Endothelial cell of umbilical vein (primary cell): Measurements from ENCODE around the gene ATCAY. TPM values are rescaled to one million over a fixed set of nuclear protein-coding genes. Genes with fewer than 3 reads are reported as not detected.

ENCODE experiments used
- BruUV-seq: library from RNA; stranded (reverse); fragments of 400-500 nt; replicated peaks from 2 replicates; lab custom pipeline; 2021; lab: Mats Ljungman, UMichigan
- CTCF ChIA-PET: fragments of 300-600, 350-600 bp; sonication (Branson Sonifier 250); formaldehyde crosslinking; loops from one replicate; lab custom pipeline; 2021; ENCODE audit warnings: antibody characterized with exemption, inconsistent platforms; lab: Charles Lee
- POLR2A ChIA-PET: fragments of 300-600, 350-600 bp; sonication (Branson Sonifier 250); formaldehyde crosslinking; loops from one replicate; lab custom pipeline; 2021; ENCODE audit warnings: antibody characterized with exemption, inconsistent platforms; lab: Charles Lee
- DNase-seq: peaks from one replicate; pipeline ENCODE4 v3.0.0-alpha.2; 2011; ENCODE audit warnings: low read depth, low spot score
- FAIRE-seq: peaks from 2 replicates; lab custom pipeline; 2011; peaks lifted over from hg19 to GRCh38; lab: Jason Lieb, UNC
- H2AFZ ChIP-seq: 2 replicates; pipeline ENCODE4 v1.6.0; 2012; ENCODE audit warnings: low read depth, low read length, control low read depth, inconsistent platforms
- H3K27ac ChIP-seq: 2 replicates; pipeline ENCODE4 v1.5.1; 2011; ENCODE audit warnings: low read depth, mild to moderate bottlenecking, control low read depth, low read length, moderate library complexity; ENCODE audit not compliant: insufficient read depth
- H3K27me3 ChIP-seq, 2 experiments: 2 replicates each; pipeline versions ENCODE4 v1.6.0 to v1.6.1; 2011; ENCODE audit warnings: low read length in 2 of 2, mixed read lengths in 1 of 2; ENCODE audit not compliant: control insufficient read depth in 2 of 2, insufficient read depth in 2 of 2
- H3K36me3 ChIP-seq, 2 experiments: 2 replicates in 1 of 2; 3 replicates in 1 of 2; pipeline ENCODE4 v1.5.1; 2011; ENCODE audit warnings: low read length in 2 of 2, mild to moderate bottlenecking in 1 of 2, moderate library complexity in 1 of 2; ENCODE audit not compliant: control insufficient read depth in 2 of 2, insufficient read depth in 2 of 2; ENCODE audit errors: extremely low read depth in 1 of 2
- H3K4me1 ChIP-seq: 3 replicates; pipeline ENCODE4 v1.5.1; 2011; ENCODE audit warnings: mild to moderate bottlenecking, low read length; ENCODE audit not compliant: control insufficient read depth, insufficient read depth; ENCODE audit errors: extremely low read depth
- H3K4me2 ChIP-seq: 2 replicates; pipeline ENCODE4 v1.6.1; 2011; ENCODE audit warnings: low read length, control low read depth, mixed read lengths; ENCODE audit not compliant: insufficient read depth
- H3K4me3 ChIP-seq, 3 experiments: fragments of 200-600 bp in 1 of 3; sonication (generic), shearing (Covaris generic) in 1 of 3; replicated peaks in 1 of 3; 2 replicates each; pipeline ENCODE4 v1.5.1; 2011 to 2016; ENCODE audit warnings: control low read depth in 3 of 3, low read length in 3 of 3, mild to moderate bottlenecking in 2 of 3, inconsistent platforms in 1 of 3, low read depth in 1 of 3, moderate library complexity in 1 of 3; ENCODE audit not compliant: insufficient read depth in 1 of 3
- H3K79me2 ChIP-seq: 2 replicates; pipeline ENCODE4 v1.6.0; 2012; ENCODE audit warnings: low read length, inconsistent platforms; ENCODE audit not compliant: control insufficient read depth, insufficient read depth
- H3K9ac ChIP-seq: replicated peaks from 2 replicates; pipeline ENCODE3; 2011; ENCODE audit warnings: low read length, control low read depth; ENCODE audit not compliant: insufficient read depth; ENCODE audit errors: extremely low read depth
- H3K9me1 ChIP-seq: replicated peaks from 3 replicates; pipeline ENCODE4 v1.6.0; 2011; ENCODE audit warnings: mild to moderate bottlenecking, low read length; ENCODE audit not compliant: control insufficient read depth, insufficient read depth; ENCODE audit errors: extremely low read depth
- H3K9me3 ChIP-seq: replicated peaks from 2 replicates; pipeline ENCODE4 v1.5.1; 2012; ENCODE audit warnings: low read length, inconsistent platforms; ENCODE audit not compliant: control insufficient read depth, insufficient read depth
- H4K20me1 ChIP-seq: replicated peaks from 2 replicates; pipeline ENCODE3; 2011; ENCODE audit warnings: mild to moderate bottlenecking, low read length; ENCODE audit not compliant: control insufficient read depth, insufficient read depth; ENCODE audit errors: extremely low read depth
- CTCF ChIP-seq, 2 donors: IDR thresholded peaks; 1 replicate in 1 of 2; 2 replicates in 1 of 2; pipeline ENCODE4 v1.5.1; 2011; ENCODE audit warnings: low read length in 2 of 2, mild to moderate bottlenecking in 2 of 2, moderate library complexity in 2 of 2, control low read depth in 1 of 2, inconsistent platforms in 1 of 2, low read depth in 1 of 2; ENCODE audit not compliant: insufficient read depth in 1 of 2; ENCODE audit errors: extremely low read depth in 1 of 2
- EZH2 ChIP-seq: IDR thresholded peaks from 2 replicates; pipeline ENCODE4 v1.6.1; 2012; ENCODE audit warnings: borderline replicate concordance, low read depth, mild to moderate bottlenecking, moderate library complexity, low read length, inconsistent platforms; ENCODE audit not compliant: severe bottlenecking
- FOS ChIP-seq: IDR thresholded peaks from 2 replicates; pipeline ENCODE4 v1.6.1; 2011; ENCODE audit warnings: mild to moderate bottlenecking, low read length, moderate library complexity, borderline replicate concordance; ENCODE audit not compliant: insufficient read depth
- GATA2 ChIP-seq: IDR thresholded peaks from 2 replicates; pipeline ENCODE4 v1.7.0; 2011; ENCODE audit warnings: low read depth, mild to moderate bottlenecking, moderate library complexity, mixed read lengths, low read length; ENCODE audit not compliant: insufficient read length, insufficient read depth
- JUN ChIP-seq: IDR thresholded peaks from 2 replicates; pipeline ENCODE4 v1.6.1; 2011; ENCODE audit warnings: borderline replicate concordance, low read depth; ENCODE audit not compliant: insufficient read length, insufficient read depth
- MAX ChIP-seq: IDR thresholded peaks from 2 replicates; pipeline ENCODE4 v1.6.1; 2011; ENCODE audit not compliant: insufficient read depth, insufficient read length
- MYC ChIP-seq: IDR thresholded peaks from one replicate; pipeline ENCODE4 v1.6.1; 2011; ENCODE audit warnings: mild to moderate bottlenecking, low read depth, low read length
- POLR2A ChIP-seq: IDR thresholded peaks from 2 replicates; pipeline ENCODE4 v1.6.1; 2012; ENCODE audit warnings: low read depth, mild to moderate bottlenecking, control low read depth, low read length
- POLR2AphosphoS5 ChIP-seq: IDR thresholded peaks from 2 replicates; pipeline ENCODE4 v1.6.1; 2012; ENCODE audit warnings: low read depth, mild to moderate bottlenecking, control low read depth, low read length, moderate library complexity; ENCODE audit not compliant: insufficient read depth
- dilution Hi-C: fragments of 300-500 bp; cut with MboI; formaldehyde crosslinking; loops from one replicate; pipeline ENCODE4 v1.15.0; 2019; ENCODE audit warnings: low sequenced_read_pairs; ENCODE audit not compliant: extremely low pct_ligation_motif_present
- intact Hi-C: fragments of 100-400 bp; cut with micrococcal nuclease; formaldehyde crosslinking; loops from one replicate; pipeline ENCODE4 v1.10.0; 2022
- polyA plus RNA-seq, 4 experiments: library from polyadenylated mRNA; depleted of rRNA in 3 of 4; stranded (reverse) in 3 of 4; unstranded in 1 of 4; fragments of >200 nt; gene quantifications; 2 replicates each; pipeline versions ENCODE4 v1.2.1 to v1.2.3, GENCODE V29; 2011 to 2012; ENCODE audit warnings: missing spikeins in 1 of 4
- total RNA-seq: library from RNA; stranded (reverse); gene quantifications from 2 replicates; pipeline ENCODE4 v1.2.3, GENCODE V29; 2021

ATCAY gene
- total and polyA plus RNA-seq, 2 donors (not counting 3 experiments of a cell fraction or from before 2014, with no cell fraction given): 0.03 TPM; not detected in 1

GRCh38 chr19:3949294-3949693 lies 68.8 kb downstream of the ATCAY start:
- FAIRE-seq (no peak), DNase-seq (no peak)
- Histone ChIP-seq H4K20me1 (no peaks in the 10 kb centered on the region), H3K4me1 (no peaks in the 10 kb centered on the region), H2AFZ (no peak overlapping the region), H3K4me2 (no peak overlapping the region), H3K9me3 (no peaks in the 10 kb centered on the region), H3K9ac (no peak overlapping the region), H3K4me3 (no peak overlapping the region), H3K36me3 (no peaks in the 10 kb centered on the region), H3K79me2 (no peaks in the 10 kb centered on the region), H3K27me3 (no peaks in the 10 kb centered on the region), H3K9me1 (no peaks in the 10 kb centered on the region), H3K27ac (no peak overlapping the region)
- no peak for TF ChIP-seq GATA2
- TF ChIP-seq POLR2AphosphoS5: no peak
- no peak for TF ChIP-seq FOS
- TF ChIP-seq CTCF (IDR thresholded peaks at IDR 0.05; ENCODE audit: extremely low read depth in 1 of 2, insufficient read depth in 1 of 2, low read depth in 1 of 2, low read length in 2 of 2): no peak
- TF ChIP-seq POLR2A: no peak
- TF ChIP-seq EZH2: no peak
- TF ChIP-seq MYC: no peak
- no peak for TF ChIP-seq MAX
- TF ChIP-seq JUN: no peak
- ChIA-PET CTCF (interaction anchor here (0.6 kb wide), 1 partner anchor 38 kb away, joined by 5 read pairs; no protein-coding TSS in a partner anchor), POLR2A (no interaction called here)
- dilution Hi-C loops (no loop called here), intact Hi-C loops (no loop called here)
- BruUV-seq: no TSS peak
